NCI-H1694 (cell line): ENCODE measurements around the gene DVL3.

Source experiments
- DNase-seq: peaks from one replicate; lab custom pipeline; 2025; lab: John Stamatoyannopoulos, UW

Gene DVL3

DNA sequence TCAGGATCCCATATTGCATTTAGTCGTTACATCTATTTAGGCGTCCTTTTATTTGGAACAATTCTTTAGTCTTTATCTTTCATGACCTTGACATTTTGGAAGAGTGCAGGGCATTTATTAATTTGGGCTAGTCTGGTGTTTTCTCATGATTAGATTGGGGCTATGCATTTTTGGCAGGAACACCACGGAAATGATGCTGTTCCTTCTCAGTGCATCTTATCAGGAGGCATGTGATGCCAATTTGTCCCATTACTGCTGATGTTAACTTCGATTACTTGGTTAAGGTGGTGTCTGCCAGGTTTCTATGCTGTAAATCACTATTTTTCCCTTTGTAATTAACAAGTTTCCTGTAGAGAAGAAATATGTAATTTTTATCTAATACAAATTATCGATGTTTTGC is 56.1 kb downstream of the DVL3 start:
- DNase-seq = no peak

DNA sequence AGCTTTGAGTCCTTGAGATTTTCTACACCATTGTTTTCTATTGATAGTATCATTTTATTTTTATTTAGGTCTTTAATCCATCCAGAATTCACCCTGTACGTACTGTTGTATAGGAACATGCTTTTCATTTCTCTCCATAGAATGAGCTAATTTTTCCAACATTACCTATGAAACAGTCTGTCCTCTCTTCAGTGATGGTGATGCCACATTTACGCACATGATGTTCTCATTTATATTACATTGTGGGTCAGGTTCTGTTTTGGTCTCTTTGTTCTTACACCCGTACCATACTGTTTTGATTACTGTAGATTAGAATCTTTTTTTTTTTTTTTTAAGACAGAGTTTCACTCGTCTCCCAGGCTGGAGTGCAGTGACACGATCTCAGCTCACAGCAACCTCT is 56.5 kb downstream of the DVL3 start:
- DNase-seq = no peak

GRCh38 chr3:184218814-184219213 is 63.6 kb downstream of the DVL3 start:
- no peak for DNase-seq

- DNase-seq = no peak
Observed at GRCh38 chr3:184222521-184222920, 67.3 kb downstream of the DVL3 start.
